GM12878 (cell line): ENCODE measurements around the gene FADD. TPM values are rescaled to one million over a fixed set of nuclear protein-coding genes. Genes with fewer than 3 reads are reported as not detected.

Source experiments
- ATAC-seq: fragments of 200-7000 bp; cut with Tn5 transposase; 3 replicates; pipeline ENCODE4 v1.9.1; 2020; ENCODE audit warnings: mild to moderate bottlenecking, moderate library complexity
- BruUV-seq: library from RNA; stranded (reverse); fragments of 400-500 nt; replicated peaks from 2 replicates; lab custom pipeline; 2021; lab: Mats Ljungman, UMichigan
- CTCF ChIA-PET: fragments of 300-600 bp; sonication (Branson Sonifier 250); formaldehyde crosslinking; extraction: SDS; loops from one replicate; lab custom pipeline; 2021; ENCODE audit warnings: inconsistent platforms; lab: Yijun Ruan, JAX
- POLR2A ChIA-PET: fragments of 350-600 bp; formaldehyde crosslinking; extraction: SDS; loops from one replicate; lab custom pipeline; 2021; ENCODE audit warnings: inconsistent platforms; lab: Charles Lee
- RAD21 ChIA-PET: fragments of 300-600 bp; sonication (Branson Sonifier 250); formaldehyde crosslinking; loops from one replicate; lab custom pipeline; 2023; ENCODE audit warnings: antibody characterized with exemption; ENCODE audit not compliant: unreplicated experiment; lab: Charles Lee
- SMC1A ChIA-PET: fragments of 300-600 bp; sonication (Branson Sonifier 250); formaldehyde crosslinking; loops from one replicate; lab custom pipeline; 2023; ENCODE audit not compliant: unreplicated experiment, uncharacterized antibody; lab: Charles Lee
- DNase-seq: peaks from one replicate; pipeline ENCODE4 v3.0.0-alpha.2; 2011; ENCODE audit warnings: low read depth, low spot score
- FAIRE-seq: peaks from 3 replicates; lab custom pipeline; 2011; peaks lifted over from hg19 to GRCh38; lab: Jason Lieb, UNC
- H2AFZ ChIP-seq: 2 replicates; pipeline ENCODE4 v1.6.0; 2011; ENCODE audit warnings: low read depth, low read length, control low read depth; ENCODE audit not compliant: control insufficient read depth
- H3K27ac ChIP-seq: 2 replicates; pipeline ENCODE4 v1.5.1; 2011; ENCODE audit warnings: control low read depth; ENCODE audit not compliant: control insufficient read depth, insufficient read depth
- H3K27me3 ChIP-seq, 2 experiments: replicated peaks in 1 of 2; 2 replicates each; pipeline versions ENCODE4 v1.6.0 to v1.6.1; 2011; ENCODE audit warnings: low read length in 1 of 2; ENCODE audit not compliant: control insufficient read depth in 2 of 2, insufficient read depth in 2 of 2
- H3K36me3 ChIP-seq, 2 experiments: 2 replicates each; pipeline ENCODE4 v1.5.1; 2011; ENCODE audit warnings: low read length in 1 of 2; ENCODE audit not compliant: control insufficient read depth in 2 of 2, insufficient read depth in 2 of 2
- H3K4me1 ChIP-seq: 2 replicates; pipeline ENCODE4 v1.6.1; 2011; ENCODE audit warnings: mild to moderate bottlenecking, low read length, moderate library complexity, mixed read lengths; ENCODE audit not compliant: control insufficient read depth, insufficient read depth
- H3K4me2 ChIP-seq: 2 replicates; pipeline ENCODE4 v1.6.0; 2011; ENCODE audit warnings: control low read depth; ENCODE audit not compliant: control insufficient read depth, insufficient read depth
- H3K4me3 ChIP-seq: fragments of 200-600 bp; sonication (generic); 2 replicates; pipeline ENCODE4 v1.5.1; 2016
- H3K79me2 ChIP-seq: 2 replicates; pipeline ENCODE4 v1.6.0; 2011; ENCODE audit warnings: low read length; ENCODE audit not compliant: control insufficient read depth, insufficient read depth
- H3K9ac ChIP-seq: 2 replicates; pipeline ENCODE4 v1.8.0; 2011; ENCODE audit warnings: low read length, control low read depth, mixed read lengths; ENCODE audit not compliant: control insufficient read depth, insufficient read depth
- H3K9me3 ChIP-seq: replicated peaks from 3 replicates; pipeline ENCODE4 v1.5.1; 2011; ENCODE audit warnings: mild to moderate bottlenecking, low read length; ENCODE audit not compliant: control insufficient read depth, insufficient read depth
- H4K20me1 ChIP-seq: 2 replicates; pipeline ENCODE4 v1.6.0; 2011; ENCODE audit not compliant: control insufficient read depth, insufficient read depth
- BCL11A ChIP-seq: IDR thresholded peaks from 2 replicates; pipeline ENCODE4 v1.6.1; 2011; ENCODE audit warnings: low read depth, low read length
- DPF2 ChIP-seq: fragments of 450-650 bp; IDR thresholded peaks from 2 replicates; pipeline ENCODE4 v1.6.1; 2017; ENCODE audit warnings: mild to moderate bottlenecking
- E4F1 ChIP-seq: fragments of 450-650 bp; IDR thresholded peaks from 2 replicates; pipeline ENCODE4 v1.6.1; 2018; ENCODE audit warnings: borderline replicate concordance, mild to moderate bottlenecking; ENCODE audit not compliant: partially characterized antibody
- HCFC1 ChIP-seq: fragments of 150-350 bp; IDR thresholded peaks from 2 replicates; pipeline ENCODE4 v1.6.1; 2014; ENCODE audit warnings: low read length
- KLF5 ChIP-seq: fragments of 450-650 bp; IDR thresholded peaks from 2 replicates; pipeline ENCODE4 v1.6.1; 2014; ENCODE audit warnings: mild to moderate bottlenecking; ENCODE audit not compliant: partially characterized antibody
- LARP7 ChIP-seq: fragments of 450-650 bp; IDR thresholded peaks from 2 replicates; pipeline ENCODE4 v1.6.1; 2017; ENCODE audit warnings: mild to moderate bottlenecking
- PAX8 ChIP-seq: fragments of 450-650 bp; IDR thresholded peaks from 2 replicates; pipeline ENCODE4 v1.6.1; 2017; ENCODE audit warnings: mild to moderate bottlenecking, moderate library complexity
- RB1 ChIP-seq: fragments of 450-650 bp; formaldehyde crosslinking; IDR thresholded peaks from 2 replicates; pipeline ENCODE4 v1.6.1; 2017; ENCODE audit warnings: mild to moderate bottlenecking, borderline replicate concordance
- RUNX3 ChIP-seq: IDR thresholded peaks from 2 replicates; pipeline ENCODE4 v1.6.1; 2012; ENCODE audit warnings: low read length, inconsistent platforms
- SIN3A ChIP-seq: IDR thresholded peaks from 2 replicates; pipeline ENCODE4 v1.6.1; 2012; ENCODE audit warnings: low read depth, low read length, improper control_type of control experiment
- SPI1 ChIP-seq: IDR thresholded peaks from 2 replicates; pipeline ENCODE4 v1.6.1; 2011; ENCODE audit warnings: low read depth, mild to moderate bottlenecking, low read length, moderate library complexity, borderline replicate concordance; ENCODE audit not compliant: insufficient read depth
- SREBF2 ChIP-seq: IDR thresholded peaks from 2 replicates; pipeline ENCODE4 v1.6.1; 2012; ENCODE audit warnings: mild to moderate bottlenecking, low read length
- STAT3 ChIP-seq: IDR thresholded peaks from 2 replicates; pipeline ENCODE4 v1.6.1; 2011; ENCODE audit warnings: low read depth, low read length, improper control_type of control experiment
- TBL1XR1 ChIP-seq: IDR thresholded peaks from 2 replicates; pipeline ENCODE4 v1.6.1; 2012; ENCODE audit warnings: low read depth, low read length, improper control_type of control experiment
- ZBTB40 ChIP-seq: fragments of 450-650 bp; IDR thresholded peaks from 2 replicates; pipeline ENCODE4 v1.6.1; 2016; ENCODE audit warnings: mild to moderate bottlenecking, moderate library complexity, borderline replicate concordance
- ZNF384 ChIP-seq: IDR thresholded peaks from 2 replicates; pipeline ENCODE4 v1.6.1; 2012; ENCODE audit warnings: low read depth, mild to moderate bottlenecking, low read length, improper control_type of control experiment, borderline replicate concordance
- WGBS: methylation state at CpG from one replicate; pipeline ENCODE4 v1.1.6; 2016; ENCODE audit warnings: low lambda C conversion rate; ENCODE audit not compliant: insufficient replicate concordance, insufficient coverage; ENCODE audit errors: missing lambda C conversion rate; 5-methylcytosine and 5-hydroxymethylcytosine counted together
- in situ Hi-C: fragments of 300-500 bp; cut with MboI; formaldehyde crosslinking; loops from 9 replicates; pipeline ENCODE4 v1.14.3; 2018; ENCODE audit warnings: mixed read lengths
- intact Hi-C: fragments of 100-400 bp; cut with micrococcal nuclease; formaldehyde crosslinking; loops from one replicate; pipeline ENCODE4 v1.14.2; 2022; ENCODE audit not compliant: unreplicated experiment
- polyA plus RNA-seq, 11 experiments: library from polyadenylated mRNA; depleted of rRNA in 4 of 11; unstranded in 6 of 11; stranded (reverse) in 5 of 11; fragments of >200 nt; fragmentation: Nextera tagmentation in 4 of 11; fragmentation: Illumina TruSeq in 1 of 11; extraction: Ambion mirVana in 4 of 11; extraction: Trizol in 1 of 11; gene quantifications; 1 replicate in 1 of 11; 2 replicates in 10 of 11; pipeline versions ENCODE4 v1.2.1 to v1.2.3, GENCODE V29; 2011 to 2016; ENCODE audit warnings: inconsistent platforms in 2 of 11, missing spikeins in 2 of 11, low read depth in 1 of 11
- total RNA-seq, 4 experiments: library from RNA; depleted of rRNA in 3 of 4; stranded (reverse); fragments of >200 nt in 3 of 4; fragmentation: Illumina TruSeq in 1 of 4; extraction: Trizol in 1 of 4; gene quantifications; 2 replicates each; pipeline versions ENCODE4 v1.2.1 to v1.2.3, GENCODE V29; 2013 to 2021
- TF ChIP-seq, protein P1 (sequence below): fragments of 450-650 bp; IDR thresholded peaks from 2 replicates; pipeline ENCODE4 v1.6.1; 2017; ENCODE audit warnings: mild to moderate bottlenecking, moderate library complexity

The FADD gene
- total and polyA plus RNA-seq, 10 of the 15 experiments (the other 5 are each of a cell fraction or from before 2014, with no cell fraction given) = 0.32 to 38.7 (median 21.8) TPM

DNA sequence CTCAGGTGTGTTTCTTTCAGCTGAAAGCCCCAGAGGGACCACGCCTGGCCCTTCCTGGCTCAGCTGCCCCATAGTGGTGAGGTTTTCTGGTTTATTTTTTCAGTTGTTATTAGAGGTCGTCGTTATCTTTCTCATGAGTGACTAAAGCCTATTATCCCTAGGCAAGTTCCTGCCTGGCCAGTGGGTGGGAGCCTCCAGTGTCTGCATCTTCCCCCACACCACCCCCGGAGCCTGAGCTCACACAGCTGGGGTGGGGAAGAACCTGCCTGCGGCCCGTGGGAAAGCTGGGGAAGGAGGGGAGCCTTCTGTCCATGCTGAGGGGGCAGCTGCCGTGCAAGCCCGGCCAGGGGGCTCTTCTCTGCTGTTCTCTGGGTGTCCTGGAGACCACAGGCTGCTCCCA is 43.1 kb downstream of the FADD start:
- Histone ChIP-seq H3K9ac (no peak overlapping the region), H3K27ac (no peak overlapping the region), H3K4me2 (no peak overlapping the region), H3K4me3 (no peak overlapping the region), H3K27me3 (no peaks in the 10 kb centered on the region; a peak in 2 of 4 replicates), H3K9me3 (no peaks in the 10 kb centered on the region; the same call in 2 of the 3 replicates), H3K36me3 (no peaks in the 10 kb centered on the region), H3K4me1 (no peaks in the 10 kb centered on the region), H2AFZ (no peak overlapping the region), H4K20me1 (no peaks in the 10 kb centered on the region; the same call in 1 of the 2 replicates), H3K79me2 (no peaks in the 10 kb centered on the region)
- ATAC-seq (no peak), FAIRE-seq (no peak), DNase-seq (no peak)
- WGBS = 39% methylated on average over 8 of the region's 8 CpGs
- ChIA-PET POLR2A (no interaction called here), CTCF (no interaction called here), RAD21 (no interaction called here), SMC1A (no interaction called here)
- in situ Hi-C loops = no loop called here
- intact Hi-C loops = no loop called here
- BruUV-seq = no TSS peak
- TF ChIP-seq RUNX3 (no peak), SIN3A (no peak), E4F1 (no peak), BCL11A (no peak), ZBTB40 (no peak), LARP7 (no peak), SPI1 (no peak), ZNF384 (no peak), STAT3 (no peak), DPF2 (no peak), HCFC1 (no peak), TBL1XR1 (no peak), PAX8 (no peak), KLF5 (no peak), RB1 (no peak), SREBF2 (no peak)
- TF ChIP-seq, protein P1, sequence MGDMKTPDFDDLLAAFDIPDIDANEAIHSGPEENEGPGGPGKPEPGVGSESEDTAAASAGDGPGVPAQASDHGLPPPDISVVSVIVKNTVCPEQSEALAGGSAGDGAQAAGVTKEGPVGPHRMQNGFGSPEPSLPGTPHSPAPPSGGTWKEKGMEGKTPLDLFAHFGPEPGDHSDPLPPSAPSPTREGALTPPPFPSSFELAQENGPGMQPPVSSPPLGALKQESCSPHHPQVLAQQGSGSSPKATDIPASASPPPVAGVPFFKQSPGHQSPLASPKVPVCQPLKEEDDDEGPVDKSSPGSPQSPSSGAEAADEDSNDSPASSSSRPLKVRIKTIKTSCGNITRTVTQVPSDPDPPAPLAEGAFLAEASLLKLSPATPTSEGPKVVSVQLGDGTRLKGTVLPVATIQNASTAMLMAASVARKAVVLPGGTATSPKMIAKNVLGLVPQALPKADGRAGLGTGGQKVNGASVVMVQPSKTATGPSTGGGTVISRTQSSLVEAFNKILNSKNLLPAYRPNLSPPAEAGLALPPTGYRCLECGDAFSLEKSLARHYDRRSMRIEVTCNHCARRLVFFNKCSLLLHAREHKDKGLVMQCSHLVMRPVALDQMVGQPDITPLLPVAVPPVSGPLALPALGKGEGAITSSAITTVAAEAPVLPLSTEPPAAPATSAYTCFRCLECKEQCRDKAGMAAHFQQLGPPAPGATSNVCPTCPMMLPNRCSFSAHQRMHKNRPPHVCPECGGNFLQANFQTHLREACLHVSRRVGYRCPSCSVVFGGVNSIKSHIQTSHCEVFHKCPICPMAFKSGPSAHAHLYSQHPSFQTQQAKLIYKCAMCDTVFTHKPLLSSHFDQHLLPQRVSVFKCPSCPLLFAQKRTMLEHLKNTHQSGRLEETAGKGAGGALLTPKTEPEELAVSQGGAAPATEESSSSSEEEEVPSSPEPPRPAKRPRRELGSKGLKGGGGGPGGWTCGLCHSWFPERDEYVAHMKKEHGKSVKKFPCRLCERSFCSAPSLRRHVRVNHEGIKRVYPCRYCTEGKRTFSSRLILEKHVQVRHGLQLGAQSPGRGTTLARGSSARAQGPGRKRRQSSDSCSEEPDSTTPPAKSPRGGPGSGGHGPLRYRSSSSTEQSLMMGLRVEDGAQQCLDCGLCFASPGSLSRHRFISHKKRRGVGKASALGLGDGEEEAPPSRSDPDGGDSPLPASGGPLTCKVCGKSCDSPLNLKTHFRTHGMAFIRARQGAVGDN = no peak
